GM10847 (cell line): Measurements from ENCODE around the gene NES.

Experiments used
- POLR2A ChIP-seq: IDR thresholded peaks from 2 replicates; pipeline ENCODE4 v1.6.1; 2011; ENCODE audit not compliant: insufficient read length; ENCODE audit errors: extremely low read depth

NES gene

GRCh38 chr1:156707417-156708217 lies 30.4 kb upstream of the NES start:
- no peak for TF ChIP-seq POLR2A

DNA sequence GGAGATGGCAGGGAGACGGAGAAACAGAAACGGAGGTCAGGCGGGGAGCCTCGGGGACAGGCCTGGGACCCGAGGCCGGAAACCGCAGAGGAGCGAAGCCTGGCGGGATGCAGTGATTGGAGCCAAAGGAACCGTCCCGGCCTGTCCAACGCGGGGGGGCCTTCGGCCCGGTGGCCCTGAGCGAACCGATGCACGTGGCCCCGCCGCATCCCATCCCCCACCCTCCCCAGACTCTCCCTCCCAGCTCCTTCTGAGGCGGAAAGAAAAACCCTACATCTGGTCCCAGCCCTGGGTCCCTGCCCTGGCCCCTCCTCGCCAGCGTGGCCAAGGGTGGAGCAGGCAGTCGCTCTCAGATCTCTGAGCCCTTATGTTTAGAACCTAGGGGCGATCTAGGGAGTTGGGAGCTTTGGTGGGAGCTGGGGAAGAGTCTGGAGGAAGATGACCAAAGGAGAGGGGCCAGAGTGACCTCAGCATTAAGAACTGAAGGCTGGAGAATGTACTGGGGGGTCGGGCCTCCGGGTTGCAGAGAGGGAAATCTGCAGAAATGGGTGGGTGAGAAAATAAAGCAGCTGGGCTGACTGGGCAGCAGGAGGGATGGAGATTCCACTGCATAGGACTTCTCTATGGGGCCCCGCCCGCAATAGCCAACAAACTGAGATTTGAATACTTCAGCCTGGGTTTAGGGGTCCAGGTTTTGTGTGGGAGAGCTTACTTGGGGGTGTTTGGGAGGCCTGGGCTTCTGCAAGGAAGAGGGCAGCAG lies 29.6 kb upstream of the NES start:
- TF ChIP-seq POLR2A: no peak

- no peak for TF ChIP-seq POLR2A
Observed at GRCh38 chr1:156705918-156706656, 28.9 kb upstream of the NES start.

GRCh38 chr1:156705321-156705917 lies 28.2 kb upstream of the NES start, which contains the start of gene CRABP2:
Gene CRABP2, minus strand, starts transcription at chr1:156705583. Its CDS starts 137 bp downstream, at chr1:156705446.
- no peak for TF ChIP-seq POLR2A

- no peak for TF ChIP-seq POLR2A
Observed at GRCh38 chr1:156704930-156705320, 27.7 kb upstream of the NES start.

- no peak for TF ChIP-seq POLR2A
Observed at GRCh38 chr1:156704166-156704711, 27.0 kb upstream of the NES start.

DNA sequence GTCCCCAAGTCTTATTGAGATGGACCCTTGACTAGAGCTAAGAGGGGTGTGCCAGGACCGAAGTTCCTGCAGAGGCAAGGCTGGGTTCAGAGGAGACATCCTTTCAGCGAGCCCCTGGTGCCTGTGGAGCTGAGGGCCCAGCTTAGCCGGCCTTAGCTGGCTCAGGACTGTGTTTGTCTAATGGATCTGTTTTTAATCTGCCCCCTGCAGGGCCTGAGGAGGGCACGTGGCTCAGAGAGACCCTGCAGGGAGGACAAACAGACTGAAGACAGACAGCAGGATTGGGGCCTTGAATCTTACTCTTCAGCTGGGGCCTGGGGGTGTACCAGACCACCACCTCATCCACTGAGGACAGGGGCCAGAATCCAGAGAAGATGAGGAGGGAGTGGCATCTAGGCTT lies 26.5 kb upstream of the NES start:
- no peak for TF ChIP-seq POLR2A

GRCh38 chr1:156703336-156703735 lies 26.1 kb upstream of the NES start:
- no peak for TF ChIP-seq POLR2A

GRCh38 chr1:156700736-156701531 lies 23.7 kb upstream of the NES start:
- no peak for TF ChIP-seq POLR2A

GRCh38 chr1:156698995-156699394 lies 21.8 kb upstream of the NES start:
- no peak for TF ChIP-seq POLR2A

DNA sequence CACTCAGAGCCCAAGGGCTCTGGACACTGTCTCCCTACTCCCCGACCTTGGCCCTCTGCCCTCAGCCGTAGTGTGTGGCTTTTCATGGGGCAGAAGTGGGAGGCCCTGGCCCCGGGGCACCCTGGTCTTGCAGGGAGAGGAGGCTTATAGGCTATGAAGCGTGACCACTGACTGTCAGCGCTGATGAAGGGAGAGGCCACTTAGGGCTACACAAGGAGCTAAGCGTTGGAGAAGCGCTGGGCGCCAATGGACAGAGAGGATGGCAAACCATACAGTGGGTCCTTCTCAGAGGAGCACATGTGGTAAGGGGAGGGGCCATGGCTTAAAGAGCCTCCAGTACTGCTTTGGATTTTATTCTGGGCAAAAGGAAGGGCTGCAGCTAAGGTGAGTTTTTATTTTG lies 20.3 kb upstream of the NES start:
- no peak for TF ChIP-seq POLR2A

GRCh38 chr1:156696755-156697154 lies 19.5 kb upstream of the NES start:
- no peak for TF ChIP-seq POLR2A

DNA sequence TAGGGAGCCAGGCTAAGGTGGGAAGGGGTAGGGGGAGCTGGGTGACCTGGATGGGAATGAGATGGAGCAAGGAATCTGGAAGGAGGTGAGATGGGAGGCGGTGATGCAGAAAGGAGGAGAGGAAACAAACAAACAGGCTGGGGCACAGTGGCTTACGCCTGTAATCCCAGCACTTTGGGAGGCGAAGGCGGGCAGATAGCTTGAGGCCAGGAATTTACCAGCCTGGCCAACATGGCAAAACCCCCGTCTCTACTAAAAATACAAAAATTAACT lies 17.4 kb upstream of the NES start:
- TF ChIP-seq POLR2A: no peak

DNA sequence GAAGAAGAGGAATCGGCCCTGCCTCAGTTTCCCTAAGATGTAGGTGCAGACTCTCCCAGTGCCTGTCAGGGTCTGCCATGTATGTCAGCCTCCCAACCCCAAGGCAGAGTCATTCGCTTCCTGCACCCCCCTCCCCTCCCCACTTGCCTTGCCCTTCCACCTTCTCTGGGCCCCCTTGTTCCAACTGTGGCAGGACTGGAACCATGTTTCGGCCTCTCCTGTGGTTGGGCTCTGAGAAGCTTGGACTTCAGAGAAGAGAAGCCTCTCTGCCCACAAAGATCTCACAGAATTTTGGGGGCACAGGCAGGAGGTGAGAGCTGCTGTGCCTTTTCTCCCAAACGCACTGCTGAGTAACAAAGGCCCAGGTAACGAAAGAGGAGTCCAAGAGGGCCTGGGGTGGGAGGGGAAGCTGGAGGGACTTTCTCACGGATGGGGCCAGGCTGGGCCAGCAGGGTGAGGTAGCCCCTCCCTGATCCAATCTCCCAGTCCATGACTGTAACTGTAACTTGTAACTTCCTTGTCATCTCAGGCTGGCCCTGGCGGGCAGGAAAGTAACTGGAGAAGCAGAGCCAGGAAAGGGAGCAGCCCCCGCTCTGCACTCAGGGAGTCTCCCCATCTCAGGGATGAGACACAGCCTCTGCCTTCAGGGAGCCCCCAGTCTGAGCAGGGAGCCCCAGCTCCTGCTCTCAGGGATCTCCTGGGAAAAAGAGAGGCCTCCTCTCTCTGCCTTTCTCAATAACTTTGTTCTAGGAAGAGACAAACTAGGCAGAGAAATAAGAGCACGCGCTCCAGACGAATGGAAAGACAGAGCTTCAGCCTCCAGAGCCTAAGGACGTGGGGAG lies 16.9 kb upstream of the NES start:
- TF ChIP-seq POLR2A: no peak
